AG09309 (cell line): ENCODE measurements around the gene CDKAL1.

Experiments
- DNase-seq: peaks from one replicate; pipeline ENCODE4 v3.0.0-alpha.2; 2010; ENCODE audit warnings: low read depth
- H3K4me3 ChIP-seq: 2 replicates; pipeline ENCODE4 v1.5.1; 2011; ENCODE audit warnings: mild to moderate bottlenecking, low read depth, low read length, moderate library complexity; ENCODE audit not compliant: control insufficient read depth
- TF ChIP-seq, protein P1 (sequence below): IDR thresholded peaks from 2 replicates; pipeline ENCODE4 v1.5.1; 2011; ENCODE audit warnings: mild to moderate bottlenecking, low read depth, low read length, inconsistent platforms; ENCODE audit not compliant: insufficient read depth, control insufficient read depth; ENCODE audit errors: missing control alignments

Gene CDKAL1

DNA sequence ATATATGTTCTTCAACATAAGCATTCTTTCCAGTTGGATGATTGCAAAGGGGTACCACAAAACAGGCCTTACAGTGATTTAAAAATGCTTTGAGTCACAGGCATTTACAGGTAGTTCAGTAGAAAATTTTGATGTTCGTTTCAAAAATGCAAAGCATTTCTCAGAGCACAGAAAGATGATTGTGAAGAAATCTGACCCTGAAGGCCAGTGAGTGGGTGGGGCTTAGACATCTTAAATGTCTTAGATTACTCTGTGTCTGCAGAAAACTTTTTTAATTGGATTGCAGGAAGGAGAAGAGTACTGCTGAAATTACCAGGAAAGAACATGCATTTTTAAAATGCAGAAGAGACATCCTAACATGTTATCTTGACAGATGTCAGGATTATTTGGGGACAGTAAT is 268.3 kb downstream of the CDKAL1 start:
- TF ChIP-seq, protein P1, sequence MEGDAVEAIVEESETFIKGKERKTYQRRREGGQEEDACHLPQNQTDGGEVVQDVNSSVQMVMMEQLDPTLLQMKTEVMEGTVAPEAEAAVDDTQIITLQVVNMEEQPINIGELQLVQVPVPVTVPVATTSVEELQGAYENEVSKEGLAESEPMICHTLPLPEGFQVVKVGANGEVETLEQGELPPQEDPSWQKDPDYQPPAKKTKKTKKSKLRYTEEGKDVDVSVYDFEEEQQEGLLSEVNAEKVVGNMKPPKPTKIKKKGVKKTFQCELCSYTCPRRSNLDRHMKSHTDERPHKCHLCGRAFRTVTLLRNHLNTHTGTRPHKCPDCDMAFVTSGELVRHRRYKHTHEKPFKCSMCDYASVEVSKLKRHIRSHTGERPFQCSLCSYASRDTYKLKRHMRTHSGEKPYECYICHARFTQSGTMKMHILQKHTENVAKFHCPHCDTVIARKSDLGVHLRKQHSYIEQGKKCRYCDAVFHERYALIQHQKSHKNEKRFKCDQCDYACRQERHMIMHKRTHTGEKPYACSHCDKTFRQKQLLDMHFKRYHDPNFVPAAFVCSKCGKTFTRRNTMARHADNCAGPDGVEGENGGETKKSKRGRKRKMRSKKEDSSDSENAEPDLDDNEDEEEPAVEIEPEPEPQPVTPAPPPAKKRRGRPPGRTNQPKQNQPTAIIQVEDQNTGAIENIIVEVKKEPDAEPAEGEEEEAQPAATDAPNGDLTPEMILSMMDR, result no peak
- H3K4me3 ChIP-seq, result no peak overlapping the region
- DNase-seq, result no peak

DNA sequence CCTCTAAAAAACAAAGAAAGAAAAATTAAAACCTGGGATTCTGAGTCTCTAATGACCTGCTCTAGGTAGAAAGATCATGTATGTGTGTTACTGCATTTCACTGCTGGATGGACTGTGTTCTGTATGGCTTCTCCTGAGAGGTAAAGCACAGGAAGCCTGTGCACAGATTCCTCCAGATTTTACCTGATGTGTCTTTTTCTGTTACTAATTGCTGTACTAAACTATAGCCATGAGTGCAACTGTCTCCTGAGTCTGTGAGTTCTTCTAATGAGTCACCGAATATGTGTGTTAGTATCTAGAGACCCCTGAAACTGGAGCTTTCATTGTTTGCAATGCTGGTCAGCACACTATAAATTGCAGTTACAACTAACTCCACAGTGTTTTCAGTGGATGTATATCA is 270.8 kb downstream of the CDKAL1 start:
- H3K4me3 ChIP-seq, result no peak overlapping the region
- TF ChIP-seq, protein P1, result no peak
- DNase-seq, result no peak

DNA sequence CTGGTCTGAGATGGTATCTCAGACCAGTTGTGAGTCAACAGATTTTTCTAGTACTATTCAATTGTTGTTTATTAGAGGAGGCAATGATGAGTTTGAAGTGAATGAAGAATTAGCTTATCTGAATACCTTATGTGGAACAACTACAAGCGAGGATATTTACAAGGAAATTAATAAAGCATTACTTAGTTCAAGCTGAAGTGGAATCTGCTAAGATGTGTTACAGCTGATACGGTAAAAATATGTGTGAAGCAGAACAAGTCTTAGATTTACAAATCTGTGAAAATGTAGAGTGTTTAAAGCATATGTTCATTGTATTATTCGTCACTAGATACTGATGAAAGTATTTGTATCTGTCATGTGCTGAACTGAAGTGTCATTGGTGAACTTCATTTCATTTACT is 272.4 kb downstream of the CDKAL1 start:
- TF ChIP-seq, protein P1, result no peak
- no peak overlapping the region for H3K4me3 ChIP-seq
- no peak for DNase-seq

DNA sequence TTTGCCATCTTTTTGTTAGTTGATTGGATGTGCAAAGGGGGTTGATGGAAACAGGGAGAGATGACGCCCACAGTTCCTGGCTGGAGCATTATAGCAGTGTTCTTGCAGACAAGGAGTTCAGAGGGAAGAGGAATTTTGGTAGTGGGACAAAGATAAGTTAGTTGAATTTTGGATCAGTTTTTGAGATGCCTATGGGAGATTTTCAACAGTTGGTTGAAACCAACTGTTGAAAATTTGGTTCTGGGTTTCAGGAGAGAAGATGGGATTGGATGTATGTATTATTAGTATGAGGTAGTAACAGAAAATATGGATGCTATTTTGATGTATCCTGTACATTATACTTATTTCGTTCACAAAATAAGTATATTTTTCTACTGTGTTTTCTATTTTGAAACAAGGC is 274.2 kb downstream of the CDKAL1 start:
- no peak overlapping the region for H3K4me3 ChIP-seq
- TF ChIP-seq, protein P1, result no peak
- no peak for DNase-seq

DNA sequence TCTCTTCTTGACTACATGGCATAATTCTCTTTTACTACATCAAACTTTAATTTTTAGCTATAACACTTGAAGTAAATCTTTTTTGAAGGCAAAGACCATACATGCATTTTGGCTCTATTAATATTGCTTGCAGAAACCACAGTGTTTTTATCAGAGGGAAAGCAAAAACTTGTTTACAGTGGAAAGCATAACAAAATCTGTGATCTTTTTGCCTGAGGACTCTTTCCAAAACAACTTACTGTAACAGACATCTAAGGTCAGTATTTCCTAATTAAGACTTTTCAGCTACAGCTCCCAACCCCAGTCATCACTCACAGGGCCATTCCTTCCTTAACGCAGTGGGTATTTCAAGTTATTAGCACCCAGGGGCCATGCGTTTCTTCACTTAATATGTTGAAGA is 274.7 kb downstream of the CDKAL1 start:
- no peak overlapping the region for H3K4me3 ChIP-seq
- TF ChIP-seq, protein P1, result no peak

DNA sequence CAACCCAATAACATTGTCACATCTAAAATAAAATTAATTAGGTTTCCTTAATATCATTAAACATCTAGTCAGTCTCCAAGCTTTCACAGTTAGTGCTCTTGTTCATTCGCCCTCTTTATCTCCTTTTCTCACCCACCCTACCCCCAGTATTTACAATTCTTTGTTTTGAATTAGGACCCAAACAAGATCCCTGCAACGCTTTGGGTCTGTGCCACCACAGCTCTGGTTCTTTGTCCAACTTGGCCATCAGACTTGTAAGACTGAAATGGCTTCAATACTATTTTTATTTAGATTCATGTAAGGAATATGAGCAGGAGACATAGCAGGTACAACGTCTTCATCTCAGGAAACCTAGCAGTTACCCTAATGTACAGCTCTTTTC is 276.5 kb downstream of the CDKAL1 start:
- DNase-seq, result no peak
- TF ChIP-seq, protein P1, result no peak
- no peak overlapping the region for H3K4me3 ChIP-seq

More for the DNA sequence above, 274.7 kb downstream of the CDKAL1 start:
- no peak for DNase-seq
